HG03066 (cell line): ENCODE data around the gene SDK2.
"Not testable (repeated sequence)": the region's sequence is repeated elsewhere in the genome, so short reads cannot be mapped to it uniquely, and the experiment has no call there.

Experiments used
- ATAC-seq: cut with Tn5 transposase; IDR thresholded peaks from one replicate; pipeline ENCODE4 v1.9.1; 2021; ENCODE audit warnings: low read depth; ENCODE audit not compliant: unreplicated experiment

SDK2 gene

GRCh38 chr17:73318427-73318813 lies 325.8 kb downstream of the SDK2 start:
- no peak for ATAC-seq

GRCh38 chr17:73317513-73318426 lies 326.5 kb downstream of the SDK2 start:
- ATAC-seq = no peak

- peak; percentile 42 for ATAC-seq
Observed at GRCh38 chr17:73316919-73317505, 327.2 kb downstream of the SDK2 start.

GRCh38 chr17:73315471-73315870 lies 328.8 kb downstream of the SDK2 start:
- no peak for ATAC-seq

DNA sequence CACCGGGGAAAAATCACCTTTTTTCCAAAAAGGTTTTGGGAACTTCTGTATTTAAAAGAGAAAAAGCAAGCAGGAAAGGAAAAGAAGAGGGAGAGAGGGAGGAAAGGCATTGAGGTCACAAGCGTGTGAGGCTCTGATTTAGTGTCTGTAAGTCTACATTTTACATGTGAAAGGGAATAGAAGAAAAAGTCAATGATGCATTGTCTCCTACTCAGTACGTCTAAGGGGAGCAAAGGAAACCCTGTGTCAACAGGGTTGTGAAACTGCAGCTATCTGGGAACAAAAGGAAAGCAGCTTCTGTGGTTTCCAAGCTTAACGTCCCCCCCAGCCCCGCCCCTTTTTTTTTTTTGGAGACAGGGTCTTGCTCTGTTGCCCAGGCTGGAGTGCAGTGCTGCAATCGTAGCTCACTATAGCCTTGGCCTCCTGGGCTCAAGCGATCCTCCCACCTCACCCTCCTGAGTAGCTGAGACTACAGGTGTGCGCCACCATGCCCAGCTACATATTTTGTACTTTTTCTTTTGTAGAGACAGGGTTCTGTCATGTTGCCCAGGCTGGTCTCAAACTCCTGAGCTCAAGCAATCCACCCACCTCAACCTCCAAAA lies 330.6 kb downstream of the SDK2 start:
- ATAC-seq = no peak

DNA sequence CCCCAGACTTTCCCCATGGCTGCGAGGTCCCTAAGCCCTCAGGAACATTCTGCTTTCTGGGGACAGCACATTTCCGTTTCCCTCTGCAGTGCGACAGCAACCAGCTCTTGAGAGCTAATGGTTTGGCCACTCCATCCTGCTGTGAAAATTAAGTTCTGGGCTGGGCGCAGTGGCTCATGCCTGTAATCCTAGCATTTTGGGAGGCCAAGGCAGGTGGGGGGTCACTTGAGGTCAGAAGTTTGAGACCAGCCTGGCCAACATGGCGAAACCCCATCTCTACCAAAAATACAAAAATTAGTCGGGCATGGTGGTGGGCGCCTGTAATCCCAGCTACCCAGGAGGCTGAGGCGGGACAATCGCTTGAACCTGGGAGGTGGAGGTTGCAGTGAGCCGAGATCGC lies 331.4 kb downstream of the SDK2 start:
- not testable (repeated sequence) for ATAC-seq

GRCh38 chr17:73311781-73312641 lies 332.2 kb downstream of the SDK2 start, which contains the start of gene CDC42EP4:
Gene CDC42EP4, minus strand, starts transcription at chr17:73312001. Its CDS starts 25,501 bp downstream, at chr17:73286500.
- ATAC-seq = peak; percentile 83

DNA sequence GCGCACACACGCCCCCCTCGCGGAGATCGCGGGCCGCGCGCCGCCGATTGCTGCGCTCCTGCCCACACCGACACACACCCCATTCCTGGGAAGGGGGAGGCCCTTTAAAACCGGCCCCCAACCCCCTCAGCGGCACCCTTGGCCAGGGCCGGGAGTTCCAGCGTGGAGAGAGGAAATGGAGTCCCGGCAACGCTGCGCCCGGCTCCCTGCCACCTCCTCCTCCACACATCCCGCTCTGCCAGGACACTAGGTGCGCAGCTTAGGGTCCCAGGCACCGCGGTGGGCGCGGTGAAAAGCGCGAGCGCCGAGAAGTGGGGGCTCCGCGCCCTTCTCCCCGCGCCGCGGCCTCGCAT lies 332.8 kb downstream of the SDK2 start:
- peak; percentile 8 for ATAC-seq

DNA sequence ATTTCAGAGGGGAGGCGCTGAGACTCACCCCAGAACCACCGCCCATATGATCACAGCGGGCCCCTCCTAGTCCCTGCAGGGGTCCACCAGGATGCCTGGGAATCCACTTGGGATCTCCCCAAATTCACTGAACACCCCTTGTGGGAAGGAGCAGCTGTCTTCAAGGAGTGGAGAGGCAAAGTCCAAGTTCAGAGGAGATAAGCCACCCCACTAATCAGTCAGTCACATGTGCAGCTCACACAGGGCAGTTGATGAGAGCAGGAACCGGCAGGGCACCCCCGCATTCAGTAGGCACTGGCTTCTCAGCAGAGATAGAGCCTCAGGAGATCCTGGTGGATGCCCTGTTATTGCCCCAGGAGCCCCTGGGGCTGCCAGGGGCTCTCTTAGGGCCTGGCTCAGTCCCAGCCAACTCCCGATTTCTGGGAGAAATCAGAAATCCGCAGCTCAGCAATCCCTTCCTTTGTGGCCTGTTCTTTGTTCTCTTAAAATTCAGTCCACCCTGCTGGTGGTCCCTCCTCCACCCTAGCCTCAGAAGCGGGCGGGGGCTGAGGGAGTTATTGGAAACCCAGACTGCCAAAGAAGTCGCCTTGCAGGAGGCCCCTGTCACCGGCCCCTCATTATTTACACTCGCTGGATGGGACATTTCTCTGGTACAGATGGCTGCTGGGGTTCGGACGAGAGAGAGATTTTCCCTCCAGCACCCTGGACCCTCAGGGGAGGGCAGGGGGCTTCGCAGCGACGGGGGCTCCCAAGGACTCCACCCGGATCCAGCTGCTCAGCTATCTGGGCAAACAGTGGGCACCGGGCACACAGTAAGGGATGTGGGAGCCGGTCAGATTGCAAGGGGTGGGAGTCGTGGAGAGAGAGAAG lies 334.3 kb downstream of the SDK2 start:
- no peak for ATAC-seq

DNA sequence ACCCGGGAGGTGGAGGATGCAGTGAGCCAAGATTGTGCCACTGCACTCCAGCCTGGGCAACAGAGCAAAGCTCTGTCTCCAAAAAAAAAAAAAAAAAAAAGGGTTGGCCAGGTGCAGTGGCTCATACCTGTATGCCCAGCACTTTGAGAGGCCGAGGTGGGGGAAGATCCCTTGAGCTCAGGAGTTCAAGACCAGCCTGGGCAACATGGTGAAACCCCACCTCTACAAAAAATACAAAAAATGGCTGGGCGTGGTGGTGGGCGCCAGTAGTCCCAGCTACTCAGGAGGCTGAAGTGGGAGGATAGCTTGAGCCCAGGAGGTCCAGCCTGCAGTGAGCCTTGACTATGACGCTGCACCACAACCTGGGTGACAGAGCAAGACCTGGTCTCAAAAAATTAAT lies 335.3 kb downstream of the SDK2 start:
- ATAC-seq = not testable (repeated sequence)

DNA sequence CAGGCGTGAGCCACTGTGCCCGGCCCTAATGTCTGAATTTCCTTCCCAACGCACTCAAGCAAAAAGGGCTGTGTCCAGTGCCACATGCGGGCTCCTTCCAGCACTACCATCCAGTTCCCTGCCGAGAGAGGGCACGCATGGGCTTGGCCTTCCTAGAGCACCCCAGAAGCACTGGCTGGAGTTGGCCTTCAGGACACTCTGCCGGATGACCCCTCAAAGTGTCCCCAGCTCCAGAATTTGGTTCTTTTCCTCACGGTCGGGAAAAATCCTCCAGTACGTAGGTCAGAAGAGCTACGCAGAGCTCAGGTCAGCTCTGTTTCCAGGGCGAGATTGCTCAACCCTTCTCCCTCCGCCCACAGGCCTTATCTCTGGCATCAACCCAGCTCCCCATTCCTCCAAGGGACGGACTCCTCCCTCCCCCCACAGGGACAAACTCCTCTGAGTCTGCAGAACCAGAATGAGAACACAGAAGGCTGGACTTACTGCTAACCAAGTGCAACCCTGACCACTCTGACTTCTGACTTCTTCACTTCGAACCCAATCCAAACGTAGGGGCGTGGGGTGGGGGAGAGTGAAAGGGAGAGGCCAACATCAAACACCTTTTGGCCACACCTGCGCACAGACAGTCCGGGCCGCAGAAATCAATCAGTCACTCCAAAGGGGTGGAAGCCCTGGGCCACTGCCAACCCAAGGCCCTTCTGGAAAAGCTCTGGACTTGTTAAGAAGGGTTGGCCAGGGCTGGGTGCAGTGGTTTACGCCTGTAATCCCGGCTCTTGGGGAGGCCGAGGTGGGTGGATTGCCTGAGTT lies 336.0 kb downstream of the SDK2 start:
- no peak for ATAC-seq

DNA sequence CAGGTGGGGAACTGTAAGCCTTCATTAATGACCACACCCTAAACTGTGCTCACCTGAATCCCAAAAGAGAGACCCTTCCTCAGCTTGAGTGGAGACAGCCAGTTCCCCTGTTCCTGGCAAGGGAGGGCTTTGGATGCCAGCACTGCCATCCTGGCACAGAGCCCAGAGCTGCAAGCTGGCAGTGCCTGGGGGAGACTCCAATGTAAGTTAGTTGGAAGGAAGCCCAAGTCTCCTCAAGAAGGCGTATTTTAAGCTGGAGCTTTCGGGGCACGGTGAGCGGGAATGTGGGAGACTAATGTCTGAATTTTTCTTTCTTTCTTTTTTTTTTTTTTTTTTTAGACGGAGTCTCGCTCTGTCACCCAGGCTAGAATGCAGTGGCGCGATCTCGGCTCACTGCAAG lies 337.1 kb downstream of the SDK2 start:
- no peak for ATAC-seq

DNA sequence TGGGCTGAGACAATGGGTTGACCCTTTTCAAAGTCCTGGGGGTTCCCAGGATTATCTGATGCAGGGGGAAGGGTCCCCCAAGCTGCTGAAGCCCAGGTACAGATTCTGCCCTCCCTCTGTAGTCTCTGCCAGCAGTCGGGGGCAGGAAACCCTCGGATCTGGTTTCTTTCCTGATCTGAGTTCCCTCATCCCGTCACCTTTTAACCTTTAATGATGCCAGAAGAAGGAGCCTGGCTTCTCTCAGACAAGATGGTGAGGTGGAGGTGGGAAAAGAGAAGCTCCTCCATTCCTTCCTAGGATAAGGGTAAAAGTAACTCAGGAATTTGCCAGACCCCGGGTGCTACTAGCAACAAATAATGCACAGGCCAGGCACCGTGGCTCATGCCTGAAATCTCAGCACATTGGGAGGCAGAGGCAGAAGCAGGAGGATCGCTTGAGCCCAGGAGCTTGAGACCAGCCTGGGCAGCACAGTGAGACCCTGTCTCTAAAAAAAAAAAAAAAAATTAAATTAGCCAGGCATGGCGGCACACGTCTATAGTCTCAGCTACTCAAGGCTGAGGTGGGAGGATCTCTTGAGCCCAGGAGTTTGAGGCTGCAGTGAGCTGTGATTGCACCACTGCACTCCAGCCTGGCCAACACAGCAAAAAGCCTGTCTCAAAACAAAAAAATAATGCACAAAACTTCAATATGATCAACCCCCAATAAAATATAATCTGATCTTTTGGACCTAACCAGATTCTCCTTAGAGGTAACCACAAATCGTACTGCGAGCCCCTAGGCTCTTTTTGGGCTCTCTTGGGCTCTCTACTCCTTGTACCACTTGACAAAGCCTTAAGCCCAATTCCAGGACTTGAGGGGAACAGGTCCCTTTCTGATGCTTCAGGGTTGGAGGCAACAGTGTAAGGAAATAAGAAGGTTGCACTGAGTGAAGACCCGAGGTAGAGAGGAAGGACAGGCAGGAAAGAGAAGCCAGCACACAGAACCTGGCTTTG lies 338.1 kb downstream of the SDK2 start:
- no peak for ATAC-seq

- no peak for ATAC-seq
Observed at GRCh38 chr17:73304971-73305812, 339.1 kb downstream of the SDK2 start.

DNA sequence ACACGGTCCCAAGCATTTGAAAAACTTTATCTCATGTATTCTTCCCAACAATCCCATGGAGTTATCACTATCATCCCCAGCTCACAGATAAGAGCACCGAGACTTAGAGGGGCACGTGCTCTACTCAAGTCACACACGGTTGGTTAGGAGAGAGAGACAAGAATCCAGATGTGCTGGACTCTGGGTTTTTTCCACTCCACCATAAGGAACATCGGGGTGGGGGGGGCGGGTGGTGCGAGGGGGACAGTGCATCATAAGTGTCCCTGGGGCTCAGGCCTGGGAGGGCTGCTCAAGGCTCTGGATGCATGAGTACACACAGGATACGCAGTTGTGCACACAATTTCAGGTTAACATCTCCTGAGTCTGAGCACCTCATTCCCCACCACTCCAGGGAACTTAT lies 339.8 kb downstream of the SDK2 start:
- ATAC-seq = no peak

- no peak for ATAC-seq
Observed at GRCh38 chr17:73302189-73302588, 342.1 kb downstream of the SDK2 start.

GRCh38 chr17:73301369-73301768 lies 342.9 kb downstream of the SDK2 start:
- no peak for ATAC-seq
